ENCODE data around the gene SYNPR.

The SYNPR gene

GRCh38 chr3:63513791-63514190 is 235.7 kb downstream of the SYNPR start:
- no peaks in the 10 kb centered on the region for H3K36me3 ChIP-seq (ENCODE audit: control insufficient read depth, insufficient read depth, low read length)
- H3K4me1 ChIP-seq (ENCODE audit: control insufficient read depth, insufficient read depth, low read length): no peaks in the 10 kb centered on the region
- no peak overlapping the region for H3K27ac ChIP-seq (ENCODE audit: insufficient read depth, low read depth, low read length, poor library complexity, severe bottlenecking)
- H3K4me3 ChIP-seq (ENCODE audit: insufficient read depth, low read depth, low read length): no peak overlapping the region
- no peaks in the 10 kb centered on the region for H3K9me3 ChIP-seq (ENCODE audit: control insufficient read depth, low read length)
- WGBS, 2 experiments: 83 to 94% methylated on average over 1 of the region's 1 CpG
- no peaks in the 10 kb centered on the region for H3K27me3 ChIP-seq (ENCODE audit: control insufficient read depth, insufficient read depth, low read length, poor library complexity, severe bottlenecking)

GRCh38 chr3:63514678-63515077 is 236.6 kb downstream of the SYNPR start:
- Histone ChIP-seq H3K36me3 (ENCODE audit: control insufficient read depth, insufficient read depth, low read length) (no peaks in the 10 kb centered on the region), H3K9me3 (ENCODE audit: control insufficient read depth, low read length) (no peaks in the 10 kb centered on the region), H3K27ac (ENCODE audit: insufficient read depth, low read depth, low read length, poor library complexity, severe bottlenecking) (no peak overlapping the region), H3K27me3 (ENCODE audit: control insufficient read depth, insufficient read depth, low read length, poor library complexity, severe bottlenecking) (no peaks in the 10 kb centered on the region), H3K4me1 (ENCODE audit: control insufficient read depth, insufficient read depth, low read length) (no peaks in the 10 kb centered on the region), H3K4me3 (ENCODE audit: insufficient read depth, low read depth, low read length) (no peak overlapping the region)
- 90 to 98% methylated on average over 4 of the region's 4 CpGs for WGBS, 2 experiments

- no peak overlapping the region for H3K27ac ChIP-seq (ENCODE audit: insufficient read depth, low read depth, low read length, poor library complexity, severe bottlenecking)
- H3K4me3 ChIP-seq (ENCODE audit: insufficient read depth, low read depth, low read length): no peak overlapping the region
- H3K36me3 ChIP-seq (ENCODE audit: control insufficient read depth, insufficient read depth, low read length): no peaks in the 10 kb centered on the region
- H3K4me1 ChIP-seq (ENCODE audit: control insufficient read depth, insufficient read depth, low read length): no peaks in the 10 kb centered on the region
- no peaks in the 10 kb centered on the region for H3K27me3 ChIP-seq (ENCODE audit: control insufficient read depth, insufficient read depth, low read length, poor library complexity, severe bottlenecking)
- H3K9me3 ChIP-seq (ENCODE audit: control insufficient read depth, low read length): no peaks in the 10 kb centered on the region
- 91 to 93% methylated on average over 2 to 3 of the region's 3 CpGs for WGBS, 2 experiments
Observed at GRCh38 chr3:63519426-63519825, 241.3 kb downstream of the SYNPR start.

- H3K4me1 ChIP-seq (ENCODE audit: control insufficient read depth, insufficient read depth, low read length): no peaks in the 10 kb centered on the region
- H3K4me3 ChIP-seq (ENCODE audit: insufficient read depth, low read depth, low read length): no peak overlapping the region
- no peaks in the 10 kb centered on the region for H3K27me3 ChIP-seq (ENCODE audit: control insufficient read depth, insufficient read depth, low read length, poor library complexity, severe bottlenecking)
- no peaks in the 10 kb centered on the region for H3K36me3 ChIP-seq (ENCODE audit: control insufficient read depth, insufficient read depth, low read length)
- no peak overlapping the region for H3K27ac ChIP-seq (ENCODE audit: insufficient read depth, low read depth, low read length, poor library complexity, severe bottlenecking)
- no peaks in the 10 kb centered on the region for H3K9me3 ChIP-seq (ENCODE audit: control insufficient read depth, low read length)
- WGBS, 2 experiments: 86 to 88% methylated on average over 1 of the region's 1 CpG
Observed at GRCh38 chr3:63521657-63522056, 243.5 kb downstream of the SYNPR start.

GRCh38 chr3:63523100-63523499 is 245.0 kb downstream of the SYNPR start:
- 64 to 66% methylated on average over 5 of the region's 5 CpGs for WGBS, 2 experiments
- H3K9me3 ChIP-seq (ENCODE audit: control insufficient read depth, low read length): no peaks in the 10 kb centered on the region
- no peak overlapping the region for H3K27ac ChIP-seq (ENCODE audit: insufficient read depth, low read depth, low read length, poor library complexity, severe bottlenecking)
- H3K4me1 ChIP-seq (ENCODE audit: control insufficient read depth, insufficient read depth, low read length): no peaks in the 10 kb centered on the region
- H3K4me3 ChIP-seq (ENCODE audit: insufficient read depth, low read depth, low read length): no peak overlapping the region
- no peaks in the 10 kb centered on the region for H3K27me3 ChIP-seq (ENCODE audit: control insufficient read depth, insufficient read depth, low read length, poor library complexity, severe bottlenecking)
- no peaks in the 10 kb centered on the region for H3K36me3 ChIP-seq (ENCODE audit: control insufficient read depth, insufficient read depth, low read length)

GRCh38 chr3:63528325-63529000 is 250.4 kb downstream of the SYNPR start:
- Histone ChIP-seq H3K27me3 (ENCODE audit: control insufficient read depth, insufficient read depth, low read length, poor library complexity, severe bottlenecking) (no peaks in the 10 kb centered on the region), H3K4me3 (ENCODE audit: insufficient read depth, low read depth, low read length) (no peak overlapping the region), H3K9me3 (ENCODE audit: control insufficient read depth, low read length) (no peaks in the 10 kb centered on the region), H3K36me3 (ENCODE audit: control insufficient read depth, insufficient read depth, low read length) (no peaks in the 10 kb centered on the region), H3K4me1 (ENCODE audit: control insufficient read depth, insufficient read depth, low read length) (no peaks in the 10 kb centered on the region), H3K27ac (ENCODE audit: insufficient read depth, low read depth, low read length, poor library complexity, severe bottlenecking) (no peak overlapping the region)
- WGBS, 2 experiments: 91 to 97% methylated on average over 3 to 4 of the region's 4 CpGs

GRCh38 chr3:63532521-63532920 is 254.4 kb downstream of the SYNPR start:
- Histone ChIP-seq H3K9me3 (ENCODE audit: control insufficient read depth, low read length) (no peaks in the 10 kb centered on the region), H3K27ac (ENCODE audit: insufficient read depth, low read depth, low read length, poor library complexity, severe bottlenecking) (no peak overlapping the region), H3K4me1 (ENCODE audit: control insufficient read depth, insufficient read depth, low read length) (no peaks in the 10 kb centered on the region), H3K4me3 (ENCODE audit: insufficient read depth, low read depth, low read length) (no peak overlapping the region), H3K36me3 (ENCODE audit: control insufficient read depth, insufficient read depth, low read length) (no peaks in the 10 kb centered on the region), H3K27me3 (ENCODE audit: control insufficient read depth, insufficient read depth, low read length, poor library complexity, severe bottlenecking) (no peaks in the 10 kb centered on the region)
- 94 to 96% methylated on average over 5 of the region's 5 CpGs for WGBS, 2 experiments

GRCh38 chr3:63538919-63539318 is 260.8 kb downstream of the SYNPR start:
- Histone ChIP-seq H3K27ac (ENCODE audit: insufficient read depth, low read depth, low read length, poor library complexity, severe bottlenecking) (no peak overlapping the region), H3K4me3 (ENCODE audit: insufficient read depth, low read depth, low read length) (no peak overlapping the region), H3K36me3 (ENCODE audit: control insufficient read depth, insufficient read depth, low read length) (no peaks in the 10 kb centered on the region), H3K4me1 (ENCODE audit: control insufficient read depth, insufficient read depth, low read length) (no peaks in the 10 kb centered on the region), H3K27me3 (ENCODE audit: control insufficient read depth, insufficient read depth, low read length, poor library complexity, severe bottlenecking) (no peaks in the 10 kb centered on the region), H3K9me3 (ENCODE audit: control insufficient read depth, low read length) (no peaks in the 10 kb centered on the region)
- 90 to 94% methylated on average over 1 of the region's 1 CpG for WGBS, 2 experiments

- 92 to 96% methylated on average over 1 of the region's 1 CpG for WGBS, 2 experiments
- Histone ChIP-seq H3K27ac (ENCODE audit: insufficient read depth, low read depth, low read length, poor library complexity, severe bottlenecking) (no peak overlapping the region), H3K36me3 (ENCODE audit: control insufficient read depth, insufficient read depth, low read length) (no peaks in the 10 kb centered on the region), H3K27me3 (ENCODE audit: control insufficient read depth, insufficient read depth, low read length, poor library complexity, severe bottlenecking) (no peaks in the 10 kb centered on the region), H3K4me1 (ENCODE audit: control insufficient read depth, insufficient read depth, low read length) (no peaks in the 10 kb centered on the region), H3K4me3 (ENCODE audit: insufficient read depth, low read depth, low read length) (no peak overlapping the region), H3K9me3 (ENCODE audit: control insufficient read depth, low read length) (no peaks in the 10 kb centered on the region)
Observed at GRCh38 chr3:63555767-63556166, 277.7 kb downstream of the SYNPR start.

GRCh38 chr3:63556401-63556800 is 278.3 kb downstream of the SYNPR start:
- H3K36me3 ChIP-seq (ENCODE audit: control insufficient read depth, insufficient read depth, low read length): no peaks in the 10 kb centered on the region
- H3K4me3 ChIP-seq (ENCODE audit: insufficient read depth, low read depth, low read length): no peak overlapping the region
- WGBS, 2 experiments: 82 to 84% methylated on average over 9 of the region's 9 CpGs
- H3K4me1 ChIP-seq (ENCODE audit: control insufficient read depth, insufficient read depth, low read length): no peaks in the 10 kb centered on the region
- no peaks in the 10 kb centered on the region for H3K27me3 ChIP-seq (ENCODE audit: control insufficient read depth, insufficient read depth, low read length, poor library complexity, severe bottlenecking)
- H3K27ac ChIP-seq (ENCODE audit: insufficient read depth, low read depth, low read length, poor library complexity, severe bottlenecking): no peak overlapping the region
- no peaks in the 10 kb centered on the region for H3K9me3 ChIP-seq (ENCODE audit: control insufficient read depth, low read length)

- H3K4me1 ChIP-seq (ENCODE audit: control insufficient read depth, insufficient read depth, low read length): no peaks in the 10 kb centered on the region
- no peaks in the 10 kb centered on the region for H3K27me3 ChIP-seq (ENCODE audit: control insufficient read depth, insufficient read depth, low read length, poor library complexity, severe bottlenecking)
- H3K4me3 ChIP-seq (ENCODE audit: insufficient read depth, low read depth, low read length): no peak overlapping the region
- no peaks in the 10 kb centered on the region for H3K9me3 ChIP-seq (ENCODE audit: control insufficient read depth, low read length)
- H3K27ac ChIP-seq (ENCODE audit: insufficient read depth, low read depth, low read length, poor library complexity, severe bottlenecking): no peak overlapping the region
- H3K36me3 ChIP-seq (ENCODE audit: control insufficient read depth, insufficient read depth, low read length): no peaks in the 10 kb centered on the region
Observed at GRCh38 chr3:63557912-63558311, 279.8 kb downstream of the SYNPR start.
